Measurements from ENCODE around the gene NRCAM. TPM values are rescaled to one million over a fixed set of nuclear protein-coding genes. Genes with fewer than 3 reads are reported as not detected.
A peak's percentile ranks its signal among the peaks of the same experiment; 100 is the strongest.

The NRCAM gene
- total RNA-seq, 1 experiment from 2014 or later = 19.2 TPM

GRCh38 chr7:108193594-108194498 is 262.4 kb downstream of the NRCAM start:
- no peak for DNase-seq (ENCODE audit: low read depth, low spot score)
- in situ Hi-C loops (cut with HindIII; ENCODE audit: low pct_unique_long_range_greater_than_20kb, low sequenced_read_pairs) = no loop called here

- in situ Hi-C loops (cut with HindIII; ENCODE audit: low pct_unique_long_range_greater_than_20kb, low sequenced_read_pairs) = no loop called here
- DNase-seq (ENCODE audit: low read depth, low spot score) = no peak
Observed at GRCh38 chr7:108190891-108191290, 265.3 kb downstream of the NRCAM start.

GRCh38 chr7:108189733-108190388 is 266.4 kb downstream of the NRCAM start:
- no peak for DNase-seq (ENCODE audit: low read depth, low spot score)
- in situ Hi-C loops (cut with HindIII; ENCODE audit: low pct_unique_long_range_greater_than_20kb, low sequenced_read_pairs) = loop anchor here (10.0 kb wide), 1 partner anchor 305 kb away; no protein-coding TSS in a partner anchor

GRCh38 chr7:108188724-108189123 is 267.5 kb downstream of the NRCAM start:
- no peak for DNase-seq (ENCODE audit: low read depth, low spot score)
- in situ Hi-C loops (cut with HindIII; ENCODE audit: low pct_unique_long_range_greater_than_20kb, low sequenced_read_pairs) = loop anchor here (10.0 kb wide), 1 partner anchor 306 kb away; no protein-coding TSS in a partner anchor

- in situ Hi-C loops (cut with HindIII; ENCODE audit: low pct_unique_long_range_greater_than_20kb, low sequenced_read_pairs) = loop anchor here (10.0 kb wide), 1 partner anchor 313 kb away; no protein-coding TSS in a partner anchor
- DNase-seq (ENCODE audit: low read depth, low spot score) = peak; percentile 81
Observed at GRCh38 chr7:108181073-108181985, 274.9 kb downstream of the NRCAM start.

GRCh38 chr7:108178398-108178797 is 277.8 kb downstream of the NRCAM start:
- in situ Hi-C loops (cut with HindIII; ENCODE audit: low pct_unique_long_range_greater_than_20kb, low sequenced_read_pairs) = no loop called here
- DNase-seq (ENCODE audit: low read depth, low spot score) = no peak

- in situ Hi-C loops (cut with HindIII; ENCODE audit: low pct_unique_long_range_greater_than_20kb, low sequenced_read_pairs) = no loop called here
Observed at GRCh38 chr7:108171164-108171563, 285.1 kb downstream of the NRCAM start.

GRCh38 chr7:108170251-108170650 is 286.0 kb downstream of the NRCAM start:
- in situ Hi-C loops (cut with HindIII; ENCODE audit: low pct_unique_long_range_greater_than_20kb, low sequenced_read_pairs) = no loop called here
- DNase-seq (ENCODE audit: low read depth, low spot score) = no peak

More at GRCh38 chr7:108171164-108171563, 285.1 kb downstream of the NRCAM start:
- no peak for DNase-seq (ENCODE audit: low read depth, low spot score)

GRCh38 chr7:108167460-108167859 is 288.8 kb downstream of the NRCAM start:
- in situ Hi-C loops (cut with HindIII; ENCODE audit: low pct_unique_long_range_greater_than_20kb, low sequenced_read_pairs) = no loop called here
- no peak for DNase-seq (ENCODE audit: low read depth, low spot score)

- in situ Hi-C loops (cut with HindIII; ENCODE audit: low pct_unique_long_range_greater_than_20kb, low sequenced_read_pairs) = no loop called here
- DNase-seq (ENCODE audit: low read depth, low spot score) = no peak
Observed at GRCh38 chr7:108166687-108167086, 289.5 kb downstream of the NRCAM start.

GRCh38 chr7:108165723-108166122 is 290.5 kb downstream of the NRCAM start:
- no peak for DNase-seq (ENCODE audit: low read depth, low spot score)
- in situ Hi-C loops (cut with HindIII; ENCODE audit: low pct_unique_long_range_greater_than_20kb, low sequenced_read_pairs) = no loop called here

GRCh38 chr7:108164946-108165345 is 291.3 kb downstream of the NRCAM start:
- in situ Hi-C loops (cut with HindIII; ENCODE audit: low pct_unique_long_range_greater_than_20kb, low sequenced_read_pairs) = no loop called here

GRCh38 chr7:108164342-108164741 is 291.9 kb downstream of the NRCAM start:
- in situ Hi-C loops (cut with HindIII; ENCODE audit: low pct_unique_long_range_greater_than_20kb, low sequenced_read_pairs) = no loop called here

More at GRCh38 chr7:108164946-108165345, 291.3 kb downstream of the NRCAM start:
- no peak for DNase-seq (ENCODE audit: low read depth, low spot score)

GRCh38 chr7:108158776-108159175 is 297.5 kb downstream of the NRCAM start:
- in situ Hi-C loops (cut with HindIII; ENCODE audit: low pct_unique_long_range_greater_than_20kb, low sequenced_read_pairs) = no loop called here
- DNase-seq (ENCODE audit: low read depth, low spot score) = no peak

More at GRCh38 chr7:108164342-108164741, 291.9 kb downstream of the NRCAM start:
- no peak for DNase-seq (ENCODE audit: low read depth, low spot score)

GRCh38 chr7:108157606-108158335 is 298.5 kb downstream of the NRCAM start:
- in situ Hi-C loops (cut with HindIII; ENCODE audit: low pct_unique_long_range_greater_than_20kb, low sequenced_read_pairs) = no loop called here
- no peak for DNase-seq (ENCODE audit: low read depth, low spot score)

GRCh38 chr7:108156897-108157605 is 299.2 kb downstream of the NRCAM start:
- no peak for DNase-seq (ENCODE audit: low read depth, low spot score)
- in situ Hi-C loops (cut with HindIII; ENCODE audit: low pct_unique_long_range_greater_than_20kb, low sequenced_read_pairs) = no loop called here

Data from SK-MEL-5 (cell line).